ENCODE results near the gene ZXDC. TPM values are rescaled to one million over a fixed set of nuclear protein-coding genes. Genes with fewer than 3 reads are reported as not detected.

Gene ZXDC
- total RNA-seq, 1 experiment from 2014 or later, result 27.2 TPM

GRCh38 chr3:126464093-126464492 lies 11.6 kb downstream of the ZXDC start:
- Histone ChIP-seq H3K27me3 (ENCODE audit: control insufficient read depth, insufficient read depth, low read length) (no peaks in the 10 kb centered on the region), H3K36me3 (replicated peaks; ENCODE audit: control insufficient read depth, insufficient read depth, low read length) (peaks cover 66% of the 10 kb centered on the region), H3K4me3 (ENCODE audit: insufficient read depth, low read depth, low read length) (no peak overlapping the region)
- DNase-seq, result no peak

DNA sequence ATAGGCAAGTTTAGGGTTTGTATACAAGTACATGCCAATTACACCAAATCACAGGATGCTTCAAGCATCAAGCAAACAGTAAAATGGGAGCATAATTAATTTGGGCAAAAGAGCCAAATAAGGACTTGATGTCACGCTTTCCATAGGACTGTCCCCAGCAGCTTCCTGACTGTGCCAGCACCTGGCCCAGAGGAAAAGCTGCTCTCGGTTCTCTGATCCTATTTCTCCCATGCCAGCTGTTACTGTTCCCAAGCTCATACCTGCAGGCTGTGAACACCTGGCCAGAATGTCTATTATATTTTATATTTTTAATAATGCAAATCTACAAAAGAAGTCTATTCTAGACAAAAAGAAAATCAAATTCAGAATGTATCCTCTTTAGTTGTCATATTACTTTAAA lies 12.2 kb downstream of the ZXDC start:
- no peak overlapping the region for H3K4me3 ChIP-seq (ENCODE audit: insufficient read depth, low read depth, low read length)
- H3K36me3 ChIP-seq (replicated peaks; ENCODE audit: control insufficient read depth, insufficient read depth, low read length), result peaks cover 64% of the 10 kb centered on the region
- no peaks in the 10 kb centered on the region for H3K27me3 ChIP-seq (ENCODE audit: control insufficient read depth, insufficient read depth, low read length)
- DNase-seq, result no peak

- no peak for DNase-seq
- Histone ChIP-seq H3K4me3 (ENCODE audit: insufficient read depth, low read depth, low read length) (no peak overlapping the region), H3K36me3 (replicated peaks; ENCODE audit: control insufficient read depth, insufficient read depth, low read length) (peaks cover 60% of the 10 kb centered on the region), H3K27me3 (ENCODE audit: control insufficient read depth, insufficient read depth, low read length) (no peaks in the 10 kb centered on the region)
These were observed 14.1 kb downstream of the ZXDC start for GRCh38 chr3:126461450-126462070.

DNA sequence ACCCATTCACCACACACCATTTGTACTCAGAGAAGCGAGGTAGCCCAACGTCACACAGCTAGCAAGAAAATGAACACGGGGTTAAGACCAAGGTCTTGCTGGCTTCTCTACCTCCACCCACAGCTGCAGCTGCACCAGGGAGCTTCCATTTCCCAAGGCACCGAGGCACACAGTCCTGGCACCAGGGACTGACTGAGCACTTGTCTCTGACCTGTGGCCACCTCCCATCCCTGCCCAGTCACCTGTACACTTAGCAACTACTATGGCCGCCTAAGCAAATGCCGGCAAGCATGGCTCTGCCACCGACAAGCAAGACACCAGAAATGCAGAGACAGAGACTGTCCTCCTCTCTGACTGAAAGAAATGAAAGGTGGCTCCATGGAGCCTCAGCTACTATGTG lies 15.3 kb downstream of the ZXDC start:
- no peak for DNase-seq
- no peaks in the 10 kb centered on the region for H3K27me3 ChIP-seq (ENCODE audit: control insufficient read depth, insufficient read depth, low read length)
- H3K36me3 ChIP-seq (replicated peaks; ENCODE audit: control insufficient read depth, insufficient read depth, low read length), result peaks cover 52% of the 10 kb centered on the region
- H3K4me3 ChIP-seq (ENCODE audit: insufficient read depth, low read depth, low read length), result no peak overlapping the region

- no peak for DNase-seq
- peaks cover 46% of the 10 kb centered on the region for H3K36me3 ChIP-seq (replicated peaks; ENCODE audit: control insufficient read depth, insufficient read depth, low read length)
- no peaks in the 10 kb centered on the region for H3K27me3 ChIP-seq (ENCODE audit: control insufficient read depth, insufficient read depth, low read length)
- H3K4me3 ChIP-seq (ENCODE audit: insufficient read depth, low read depth, low read length), result no peak overlapping the region
These were observed 15.9 kb downstream of the ZXDC start for GRCh38 chr3:126459763-126460127.

DNA sequence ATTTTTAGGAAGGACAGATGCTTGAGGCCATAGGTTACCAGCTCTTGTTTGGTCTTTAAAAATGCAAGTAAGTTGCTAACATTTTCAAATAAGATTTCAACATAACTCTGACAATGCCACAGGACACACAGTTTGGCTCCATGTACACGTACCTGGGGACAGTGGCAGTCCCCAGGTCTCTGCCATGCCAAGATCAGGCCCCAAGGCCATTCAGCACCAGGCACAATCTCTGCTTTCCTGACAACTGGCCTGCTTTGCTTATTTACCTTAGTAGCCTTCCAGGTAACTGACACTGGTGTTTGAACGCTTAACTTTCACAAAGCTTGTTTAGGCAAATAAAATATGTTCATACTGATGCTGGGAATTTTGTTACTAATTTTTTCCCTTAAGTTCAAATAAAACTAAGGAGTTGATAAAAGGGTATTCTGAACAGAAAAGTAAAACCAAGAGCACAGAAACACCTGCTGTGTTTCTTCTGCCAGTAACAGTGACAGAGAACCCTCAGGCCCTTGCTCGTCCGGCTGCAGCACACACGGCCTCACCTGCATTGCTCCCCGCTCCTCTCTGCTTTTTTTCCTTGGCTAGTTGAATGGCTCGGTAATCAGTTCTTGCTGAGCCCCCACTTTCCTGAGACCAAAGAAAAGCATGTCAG lies 16.5 kb downstream of the ZXDC start:
- no peak for DNase-seq
- Histone ChIP-seq H3K36me3 (replicated peaks; ENCODE audit: control insufficient read depth, insufficient read depth, low read length) (peaks cover 45% of the 10 kb centered on the region), H3K4me3 (ENCODE audit: insufficient read depth, low read depth, low read length) (no peak overlapping the region), H3K27me3 (ENCODE audit: control insufficient read depth, insufficient read depth, low read length) (no peaks in the 10 kb centered on the region)

DNA sequence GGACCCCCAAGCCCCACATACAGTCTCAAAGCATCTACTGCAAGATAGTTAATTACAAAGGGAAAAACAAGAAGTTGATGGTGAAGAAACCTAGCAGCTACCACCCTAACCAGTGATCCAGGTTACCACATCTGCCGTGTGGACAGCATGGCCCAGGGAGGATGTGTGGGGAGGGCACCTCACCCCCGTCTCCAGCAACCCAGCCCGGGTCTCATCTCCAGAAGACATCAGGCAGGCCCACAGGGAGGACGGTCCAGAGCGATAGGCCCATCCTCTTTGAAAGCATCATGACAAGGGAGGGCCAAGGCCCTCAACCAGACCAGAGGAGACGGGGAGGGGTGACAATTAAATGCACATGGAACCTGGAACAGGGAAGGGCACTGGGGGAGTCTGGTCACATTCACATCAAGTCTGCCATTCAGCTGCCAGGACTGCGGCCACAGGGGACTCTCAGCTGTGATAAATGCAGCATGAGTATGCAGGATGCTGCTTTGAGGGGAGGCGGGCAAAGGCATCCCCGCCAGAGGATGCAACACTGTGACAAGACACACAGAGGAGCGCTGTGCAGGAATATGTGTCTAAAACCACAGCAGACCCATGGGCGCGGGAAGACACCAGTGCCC lies 18.8 kb downstream of the ZXDC start:
- Histone ChIP-seq H3K27me3 (ENCODE audit: control insufficient read depth, insufficient read depth, low read length) (no peaks in the 10 kb centered on the region), H3K4me3 (ENCODE audit: insufficient read depth, low read depth, low read length) (no peak overlapping the region), H3K36me3 (replicated peaks; ENCODE audit: control insufficient read depth, insufficient read depth, low read length) (peaks cover 34% of the 10 kb centered on the region)
- DNase-seq, result no peak

- DNase-seq, result no peak
- peaks cover 28% of the 10 kb centered on the region for H3K36me3 ChIP-seq (replicated peaks; ENCODE audit: control insufficient read depth, insufficient read depth, low read length)
- H3K4me3 ChIP-seq (ENCODE audit: insufficient read depth, low read depth, low read length), result no peak overlapping the region
- no peaks in the 10 kb centered on the region for H3K27me3 ChIP-seq (ENCODE audit: control insufficient read depth, insufficient read depth, low read length)
These were observed 19.5 kb downstream of the ZXDC start for GRCh38 chr3:126456211-126456610.

GRCh38 chr3:126454437-126455198 lies 21.1 kb downstream of the ZXDC start:
- Histone ChIP-seq H3K36me3 (replicated peaks; ENCODE audit: control insufficient read depth, insufficient read depth, low read length) (peaks cover 17% of the 10 kb centered on the region), H3K4me3 (ENCODE audit: insufficient read depth, low read depth, low read length) (no peak overlapping the region)

GRCh38 chr3:126454025-126454424 lies 21.7 kb downstream of the ZXDC start:
- Histone ChIP-seq H3K36me3 (replicated peaks; ENCODE audit: control insufficient read depth, insufficient read depth, low read length) (peaks cover 14% of the 10 kb centered on the region), H3K27me3 (ENCODE audit: control insufficient read depth, insufficient read depth, low read length) (no peaks in the 10 kb centered on the region), H3K4me3 (ENCODE audit: insufficient read depth, low read depth, low read length) (no peak overlapping the region)
- no peak for DNase-seq

More at GRCh38 chr3:126454437-126455198, 21.1 kb downstream of the ZXDC start:
- DNase-seq, result no peak
- no peaks in the 10 kb centered on the region for H3K27me3 ChIP-seq (ENCODE audit: control insufficient read depth, insufficient read depth, low read length)

GRCh38 chr3:126452213-126452612 lies 23.5 kb downstream of the ZXDC start:
- Histone ChIP-seq H3K36me3 (replicated peaks; ENCODE audit: control insufficient read depth, insufficient read depth, low read length) (peaks cover 10% of the 10 kb centered on the region), H3K27me3 (ENCODE audit: control insufficient read depth, insufficient read depth, low read length) (no peaks in the 10 kb centered on the region), H3K4me3 (ENCODE audit: insufficient read depth, low read depth, low read length) (no peak overlapping the region)
- DNase-seq, result no peak

GRCh38 chr3:126451511-126451910 lies 24.2 kb downstream of the ZXDC start:
- Histone ChIP-seq H3K27me3 (ENCODE audit: control insufficient read depth, insufficient read depth, low read length) (no peaks in the 10 kb centered on the region), H3K4me3 (ENCODE audit: insufficient read depth, low read depth, low read length) (no peak overlapping the region), H3K36me3 (replicated peaks; ENCODE audit: control insufficient read depth, insufficient read depth, low read length) (peaks cover 8% of the 10 kb centered on the region)
- DNase-seq, result no peak

GRCh38 chr3:126450744-126451143 lies 24.9 kb downstream of the ZXDC start:
- no peaks in the 10 kb centered on the region for H3K27me3 ChIP-seq (ENCODE audit: control insufficient read depth, insufficient read depth, low read length)
- H3K4me3 ChIP-seq (ENCODE audit: insufficient read depth, low read depth, low read length), result no peak overlapping the region
- DNase-seq, result no peak
- peaks cover 5% of the 10 kb centered on the region for H3K36me3 ChIP-seq (replicated peaks; ENCODE audit: control insufficient read depth, insufficient read depth, low read length)

DNA sequence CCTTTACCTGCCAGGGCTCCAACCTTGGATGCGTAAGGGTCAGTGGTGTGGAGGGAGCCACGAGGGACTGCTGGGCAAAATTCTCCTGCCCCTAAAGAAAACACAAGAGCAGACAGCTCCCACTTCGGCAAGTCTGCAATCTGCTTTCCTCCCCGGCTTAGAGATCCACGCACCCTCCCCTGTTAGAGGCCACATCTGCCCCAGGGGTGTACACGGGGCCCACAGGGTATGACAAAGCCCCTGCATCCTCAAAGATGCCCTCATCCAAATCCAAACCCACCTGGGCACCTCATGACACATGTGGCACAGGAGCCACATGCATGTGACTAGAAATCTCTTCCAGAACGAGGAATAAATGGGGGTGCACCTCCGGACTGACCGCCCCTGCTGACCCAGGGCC lies 25.5 kb downstream of the ZXDC start:
- no peak for DNase-seq
- H3K36me3 ChIP-seq (replicated peaks; ENCODE audit: control insufficient read depth, insufficient read depth, low read length), result peaks cover 5% of the 10 kb centered on the region
- no peak overlapping the region for H3K4me3 ChIP-seq (ENCODE audit: insufficient read depth, low read depth, low read length)
- H3K27me3 ChIP-seq (ENCODE audit: control insufficient read depth, insufficient read depth, low read length), result no peaks in the 10 kb centered on the region

GRCh38 chr3:126449621-126450051 lies 26.1 kb downstream of the ZXDC start:
- Histone ChIP-seq H3K4me3 (ENCODE audit: insufficient read depth, low read depth, low read length) (no peak overlapping the region), H3K36me3 (replicated peaks; ENCODE audit: control insufficient read depth, insufficient read depth, low read length) (peaks cover 5% of the 10 kb centered on the region), H3K27me3 (ENCODE audit: control insufficient read depth, insufficient read depth, low read length) (no peaks in the 10 kb centered on the region)
- no peak for DNase-seq
